ENCODE data around the gene HOXA1.
"Not testable (repeated sequence)": the region's sequence is repeated elsewhere in the genome, so short reads cannot be mapped to it uniquely, and the experiment has no call there.

HOXA1 gene

GRCh38 chr7:27078616-27079233 is 17.1 kb downstream of the HOXA1 start:
- Mint-ChIP-seq H3K27ac (no peak overlapping the region), H3K4me3 (no peak overlapping the region), H3K27me3 (peaks cover 21% of the 10 kb centered on the region), H3K36me3 (ENCODE audit: low read depth) (no peaks in the 10 kb centered on the region), H3K4me1 (ENCODE audit: low read depth) (no peaks in the 10 kb centered on the region), H3K9me3 (no peaks in the 10 kb centered on the region)

GRCh38 chr7:27073076-27073475 is 22.7 kb downstream of the HOXA1 start:
- Mint-ChIP-seq H3K27me3 (peaks cover 14% of the 10 kb centered on the region), H3K4me3 (no peak overlapping the region), H3K4me1 (ENCODE audit: low read depth) (no peaks in the 10 kb centered on the region), H3K27ac (no peak overlapping the region), H3K9me3 (no peaks in the 10 kb centered on the region), H3K36me3 (ENCODE audit: low read depth) (no peaks in the 10 kb centered on the region)

- Mint-ChIP-seq H3K27ac (no peak overlapping the region), H3K36me3 (ENCODE audit: low read depth) (no peaks in the 10 kb centered on the region), H3K4me1 (ENCODE audit: low read depth) (no peaks in the 10 kb centered on the region), H3K4me3 (no peak overlapping the region), H3K9me3 (no peaks in the 10 kb centered on the region), H3K27me3 (peaks cover 14% of the 10 kb centered on the region)
Observed at GRCh38 chr7:27071622-27072390, 24.0 kb downstream of the HOXA1 start.

DNA sequence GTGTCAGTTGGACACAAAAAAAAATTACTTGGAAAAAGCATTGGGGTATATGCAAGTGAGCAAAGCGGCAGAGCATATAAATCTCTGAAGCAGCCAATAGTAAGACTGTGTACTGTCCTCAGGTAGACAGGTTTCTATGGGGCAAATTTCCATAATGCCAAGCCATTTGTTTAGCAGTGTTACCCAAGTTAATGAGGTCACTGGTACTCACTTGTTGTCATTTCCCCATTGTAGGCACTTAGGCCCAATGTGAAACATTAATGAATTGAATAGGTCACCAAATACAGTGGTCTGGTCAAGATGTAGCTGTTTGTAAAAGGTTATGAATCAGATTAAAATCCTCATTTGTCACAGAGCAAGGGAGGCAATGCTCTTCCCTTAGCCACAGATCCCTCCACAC is 27.5 kb downstream of the HOXA1 start:
- no peaks in the 10 kb centered on the region for H3K4me1 Mint-ChIP-seq (ENCODE audit: low read depth)
- no peak overlapping the region for H3K4me3 Mint-ChIP-seq
- no peaks in the 10 kb centered on the region for H3K36me3 Mint-ChIP-seq (ENCODE audit: low read depth)
- H3K27me3 Mint-ChIP-seq = peaks cover 14% of the 10 kb centered on the region
- H3K27ac Mint-ChIP-seq = no peak overlapping the region
- H3K9me3 Mint-ChIP-seq = no peaks in the 10 kb centered on the region

- H3K27me3 Mint-ChIP-seq = peaks cover 4% of the 10 kb centered on the region
- no peak overlapping the region for H3K27ac Mint-ChIP-seq
- no peaks in the 10 kb centered on the region for H3K36me3 Mint-ChIP-seq (ENCODE audit: low read depth)
- no peak overlapping the region for H3K4me3 Mint-ChIP-seq
- no peaks in the 10 kb centered on the region for H3K9me3 Mint-ChIP-seq
- H3K4me1 Mint-ChIP-seq (ENCODE audit: low read depth) = no peaks in the 10 kb centered on the region
Observed at GRCh38 chr7:27066148-27066547, 29.7 kb downstream of the HOXA1 start.

GRCh38 chr7:27065709-27066108 is 30.1 kb downstream of the HOXA1 start:
- H3K4me3 Mint-ChIP-seq = no peak overlapping the region
- H3K4me1 Mint-ChIP-seq (ENCODE audit: low read depth) = no peaks in the 10 kb centered on the region
- H3K36me3 Mint-ChIP-seq (ENCODE audit: low read depth) = no peaks in the 10 kb centered on the region
- H3K27ac Mint-ChIP-seq = no peak overlapping the region
- H3K27me3 Mint-ChIP-seq = peaks cover 4% of the 10 kb centered on the region
- H3K9me3 Mint-ChIP-seq = no peaks in the 10 kb centered on the region

- Mint-ChIP-seq H3K4me3 (no peak overlapping the region), H3K36me3 (ENCODE audit: low read depth) (no peaks in the 10 kb centered on the region), H3K9me3 (no peaks in the 10 kb centered on the region), H3K4me1 (ENCODE audit: low read depth) (no peaks in the 10 kb centered on the region), H3K27me3 (peaks cover 12% of the 10 kb centered on the region), H3K27ac (no peak overlapping the region)
Observed at GRCh38 chr7:27064661-27065060, 31.1 kb downstream of the HOXA1 start.

DNA sequence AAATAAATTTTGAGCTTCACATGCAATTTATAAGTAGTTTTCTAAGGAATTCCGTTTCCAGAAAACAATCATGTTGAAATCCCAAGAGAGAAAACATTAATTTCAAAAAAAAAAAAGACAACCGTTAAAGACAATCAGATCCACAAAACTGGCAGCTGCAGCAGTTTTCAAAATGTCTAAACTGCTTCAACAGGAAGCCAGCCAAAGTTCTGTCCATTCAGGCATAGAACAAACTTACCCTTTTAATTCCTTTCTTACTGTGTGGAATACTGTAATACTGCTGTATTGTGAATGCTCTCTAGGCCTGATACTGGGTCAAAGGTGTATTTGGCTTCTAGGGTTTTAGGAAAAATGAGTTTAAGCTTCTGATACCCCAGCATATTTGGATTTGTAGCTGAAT is 31.6 kb downstream of the HOXA1 start:
- Mint-ChIP-seq H3K4me3 (no peak overlapping the region), H3K36me3 (ENCODE audit: low read depth) (no peaks in the 10 kb centered on the region), H3K27me3 (peaks cover 17% of the 10 kb centered on the region), H3K27ac (no peak overlapping the region), H3K9me3 (no peaks in the 10 kb centered on the region), H3K4me1 (ENCODE audit: low read depth) (no peaks in the 10 kb centered on the region)

DNA sequence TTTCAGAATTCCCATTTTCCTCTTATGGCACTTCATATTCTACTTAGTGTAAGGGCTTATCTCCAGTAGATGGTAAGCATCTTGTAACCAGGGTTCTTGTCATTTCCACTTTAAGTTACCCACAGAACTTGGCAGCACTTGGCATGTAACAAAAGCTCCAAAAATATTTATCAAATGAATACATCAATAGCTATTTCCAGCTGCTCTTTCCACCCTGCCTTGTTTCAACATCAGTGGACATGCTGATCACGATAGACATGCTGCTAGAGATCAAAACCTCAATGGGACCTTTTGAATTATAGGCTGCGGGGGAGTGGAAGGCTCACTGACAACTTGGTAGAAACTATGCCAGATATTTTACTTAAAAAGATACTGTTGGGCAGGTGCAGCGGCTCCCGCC is 32.9 kb downstream of the HOXA1 start:
- Mint-ChIP-seq H3K36me3 (ENCODE audit: low read depth) (no peaks in the 10 kb centered on the region), H3K4me1 (ENCODE audit: low read depth) (no peaks in the 10 kb centered on the region), H3K9me3 (no peaks in the 10 kb centered on the region), H3K27ac (no peak overlapping the region), H3K4me3 (no peak overlapping the region), H3K27me3 (peaks cover 23% of the 10 kb centered on the region)

GRCh38 chr7:27053153-27053552 is 42.6 kb downstream of the HOXA1 start:
- Mint-ChIP-seq H3K27ac (no peak overlapping the region), H3K27me3 (peaks cover 7% of the 10 kb centered on the region), H3K9me3 (no peaks in the 10 kb centered on the region), H3K4me1 (ENCODE audit: low read depth) (no peaks in the 10 kb centered on the region), H3K4me3 (no peak overlapping the region), H3K36me3 (ENCODE audit: low read depth) (no peaks in the 10 kb centered on the region)

DNA sequence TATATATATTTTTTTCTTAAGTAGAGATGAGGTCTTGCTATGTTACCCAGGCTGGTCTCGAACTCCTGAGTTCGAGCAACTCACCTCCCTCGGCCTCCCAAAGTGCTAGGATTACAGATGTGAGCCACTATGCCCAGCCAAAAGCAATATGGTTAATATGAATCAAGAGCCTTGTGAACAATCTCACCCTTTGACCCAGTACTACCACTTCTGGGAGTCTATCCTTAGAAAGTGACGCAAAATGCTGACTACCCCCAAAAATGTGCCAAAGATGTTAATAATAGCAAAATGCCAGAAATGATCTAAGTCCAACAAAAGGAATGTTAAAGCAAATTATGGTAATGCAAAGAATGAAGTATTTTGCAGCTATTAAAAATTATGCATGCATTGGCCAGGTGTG is 44.3 kb downstream of the HOXA1 start:
- no peaks in the 10 kb centered on the region for H3K36me3 Mint-ChIP-seq (ENCODE audit: low read depth)

GRCh38 chr7:27048438-27048837 is 47.4 kb downstream of the HOXA1 start:
- no peaks in the 10 kb centered on the region for H3K36me3 Mint-ChIP-seq (ENCODE audit: low read depth)
- no peaks in the 10 kb centered on the region for H3K27me3 Mint-ChIP-seq
- H3K4me1 Mint-ChIP-seq (ENCODE audit: low read depth) = no peaks in the 10 kb centered on the region
- H3K4me3 Mint-ChIP-seq = no peak overlapping the region
- no peak overlapping the region for H3K27ac Mint-ChIP-seq
- no peaks in the 10 kb centered on the region for H3K9me3 Mint-ChIP-seq

More for the DNA sequence above, 44.3 kb downstream of the HOXA1 start:
- Mint-ChIP-seq H3K4me3 (no peak overlapping the region), H3K27me3 (no peaks in the 10 kb centered on the region), H3K9me3 (no peaks in the 10 kb centered on the region), H3K4me1 (ENCODE audit: low read depth) (no peaks in the 10 kb centered on the region), H3K27ac (no peak overlapping the region)

GRCh38 chr7:27046854-27047549 is 48.8 kb downstream of the HOXA1 start:
- H3K4me1 Mint-ChIP-seq (ENCODE audit: low read depth) = no peaks in the 10 kb centered on the region
- H3K27ac Mint-ChIP-seq = no peak overlapping the region
- no peaks in the 10 kb centered on the region for H3K36me3 Mint-ChIP-seq (ENCODE audit: low read depth)
- H3K4me3 Mint-ChIP-seq = no peak overlapping the region
- no peaks in the 10 kb centered on the region for H3K9me3 Mint-ChIP-seq
- H3K27me3 Mint-ChIP-seq = peaks cover 3% of the 10 kb centered on the region

DNA sequence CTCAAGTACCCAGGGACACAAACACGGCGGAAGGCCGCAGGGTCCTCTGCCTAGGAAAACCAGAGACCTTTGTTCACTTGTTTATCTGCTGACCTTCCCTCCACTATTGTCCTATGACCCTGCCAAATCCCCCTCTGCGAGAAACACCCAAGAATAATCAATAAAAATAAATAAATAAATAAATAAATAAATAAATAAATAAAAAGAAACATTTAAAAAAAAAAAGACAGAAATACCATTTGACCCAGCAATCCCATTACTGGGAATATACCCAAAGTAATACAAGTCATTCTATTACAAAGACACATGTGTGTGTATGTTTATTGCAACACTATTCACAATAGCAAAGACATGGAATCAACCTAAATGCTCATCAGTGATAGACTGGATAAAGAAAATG is 49.8 kb downstream of the HOXA1 start:
- H3K36me3 Mint-ChIP-seq (ENCODE audit: low read depth); H3K27me3 Mint-ChIP-seq; H3K4me3 Mint-ChIP-seq; H3K4me1 Mint-ChIP-seq (ENCODE audit: low read depth); H3K9me3 Mint-ChIP-seq; H3K27ac Mint-ChIP-seq: not testable (repeated sequence)

- not testable (repeated sequence) for H3K27ac Mint-ChIP-seq; H3K36me3 Mint-ChIP-seq (ENCODE audit: low read depth)
Observed at GRCh38 chr7:27045066-27045465, 50.7 kb downstream of the HOXA1 start.

More at GRCh38 chr7:27045066-27045465, 50.7 kb downstream of the HOXA1 start:
- H3K27me3 Mint-ChIP-seq; H3K4me1 Mint-ChIP-seq (ENCODE audit: low read depth); H3K4me3 Mint-ChIP-seq; H3K9me3 Mint-ChIP-seq: not testable (repeated sequence)
